A549 (cell line): ENCODE measurements around the gene AAR2. TPM values are rescaled to one million over a fixed set of nuclear protein-coding genes. Genes with fewer than 3 reads are reported as not detected.

ENCODE experiments used
- ATAC-seq, 2 experiments: fragments of 200-7000 bp in 1 of 2; fragments of >200 bp in 1 of 2; cut with Nextera tagmentation in 1 of 2; cut with Tn5 transposase in 1 of 2; 3 replicates each; pipeline versions ENCODE4 v1.8.0 to v1.9.1; 2018 to 2020; ENCODE audit warnings: mild to moderate bottlenecking in 1 of 2, moderate library complexity in 1 of 2
- CTCF ChIA-PET: fragments of 300-600 bp; sonication (Branson Sonifier 250); formaldehyde crosslinking; extraction: SDS; loops from one replicate; lab custom pipeline; 2021; ENCODE audit warnings: antibody characterized with exemption, inconsistent platforms; lab: Yijun Ruan, JAX
- POLR2A ChIA-PET: fragments of 350-600 bp; formaldehyde crosslinking; extraction: SDS; loops from one replicate; lab custom pipeline; 2021; ENCODE audit warnings: antibody characterized with exemption, inconsistent platforms; lab: Yijun Ruan, JAX
- DNase-seq, 2 experiments: peaks; one replicate each; pipeline versions ENCODE4 v3.0.0 to v3.0.0-alpha.2; 2011 to 2016; ENCODE audit warnings: low read depth in 1 of 2, low spot score in 1 of 2
- FAIRE-seq: peaks from 2 replicates; lab custom pipeline; 2011; peaks lifted over from hg19 to GRCh38; lab: Jason Lieb, UNC
- H3K27ac ChIP-seq, 2 experiments: fragments of >200 bp; sonication (Bioruptor Twin); formaldehyde crosslinking; 3 replicates each; pipeline ENCODE4 v1.5.1; 2016 to 2017
- H3K4me1 ChIP-seq: fragments of >200 bp; sonication (Bioruptor Twin); formaldehyde crosslinking; 3 replicates; pipeline ENCODE4 v1.6.1; 2016
- H3K4me2 ChIP-seq: fragments of >200 bp; sonication (Bioruptor Twin); formaldehyde crosslinking; 3 replicates; pipeline ENCODE4 v1.6.1; 2016
- H3K4me3 ChIP-seq: fragments of >200 bp; sonication (Bioruptor Twin); formaldehyde crosslinking; 3 replicates; pipeline ENCODE4 v1.5.1; 2016
- H3K9me3 ChIP-seq: fragments of >200 bp; sonication (Bioruptor Twin); formaldehyde crosslinking; 3 replicates; pipeline ENCODE4 v1.6.1; 2016
- BCL3 ChIP-seq: fragments of >200 bp; sonication (Bioruptor Twin); formaldehyde crosslinking; IDR thresholded peaks from 3 replicates; pipeline ENCODE4 v1.6.1; 2016
- CBX2 ChIP-seq: fragments of 200-600 bp; sonication (generic); IDR thresholded peaks from 2 replicates; pipeline ENCODE4 v1.6.1; 2016; ENCODE audit warnings: low read depth, mild to moderate bottlenecking, borderline replicate concordance
- CBX8 ChIP-seq: fragments of 200-600 bp; sonication (generic); IDR thresholded peaks from 2 replicates; pipeline ENCODE4 v1.6.1; 2016
- CEBPB ChIP-seq, 2 experiments: fragments of >200 bp in 1 of 2; sonication (Bioruptor Twin) in 1 of 2; formaldehyde crosslinking in 1 of 2; IDR thresholded peaks; 2 replicates each; pipeline ENCODE4 v1.6.1; 2012 to 2016
- ESRRA ChIP-seq: fragments of 150-350 bp; IDR thresholded peaks from 2 replicates; pipeline ENCODE4 v1.6.1; 2014; ENCODE audit warnings: mild to moderate bottlenecking, low read length, borderline replicate concordance
- FOSB ChIP-seq: fragments of 250-450 bp; sonication (Bioruptor Pico); IDR thresholded peaks from 2 replicates; pipeline ENCODE4 v1.5.0; 2020; ENCODE audit warnings: mild to moderate bottlenecking, moderate library complexity
- GATA3 ChIP-seq: IDR thresholded peaks from 2 replicates; pipeline ENCODE4 v1.6.1; 2012; ENCODE audit warnings: borderline replicate concordance
- HES2 ChIP-seq: fragments of >200 bp; sonication (Bioruptor Twin); formaldehyde crosslinking; IDR thresholded peaks from 2 replicates; pipeline ENCODE4 v1.6.1; 2016
- HEYL ChIP-seq: fragments of 250-450 bp; sonication (Bioruptor Pico); IDR thresholded peaks from 2 replicates; pipeline ENCODE4 v1.8.0; 2021; ENCODE audit warnings: mild to moderate bottlenecking, moderate library complexity
- HOXB13 ChIP-seq: fragments of 250-450 bp; sonication (Bioruptor Pico); IDR thresholded peaks from 2 replicates; pipeline ENCODE4 v1.5.0; 2020; ENCODE audit warnings: low read depth, mild to moderate bottlenecking, moderate library complexity
- JUN ChIP-seq, 2 experiments: fragments of >200 bp; sonication (Bioruptor Twin); formaldehyde crosslinking; IDR thresholded peaks; 2 replicates in 1 of 2; 3 replicates in 1 of 2; pipeline ENCODE4 v1.6.1; 2016 to 2017
- MAFK ChIP-seq: fragments of 450-650 bp; IDR thresholded peaks from 2 replicates; pipeline ENCODE4 v1.6.1; 2014; ENCODE audit not compliant: partially characterized antibody
- NFE2L2 ChIP-seq: fragments of 150-350 bp; conservative IDR thresholded peaks from 2 replicates; pipeline ENCODE4 v1.6.1; 2014; ENCODE audit warnings: low read length
- REST ChIP-seq: fragments of 200-600 bp; sonication (generic); IDR thresholded peaks from 2 replicates; pipeline ENCODE4 v1.6.1; 2016; ENCODE audit warnings: antibody characterized with exemption, mild to moderate bottlenecking, moderate library complexity
- RFX5 ChIP-seq: fragments of 450-650 bp; IDR thresholded peaks from 2 replicates; pipeline ENCODE4 v1.7.1; 2014; ENCODE audit warnings: antibody characterized with exemption, mild to moderate bottlenecking, moderate library complexity
- TFCP2L1 ChIP-seq: fragments of 250-450 bp; sonication (Bioruptor Pico); IDR thresholded peaks from 2 replicates; pipeline ENCODE4 v1.5.0; 2021; ENCODE audit warnings: mild to moderate bottlenecking
- ZC3H11A ChIP-seq: fragments of 450-650 bp; IDR thresholded peaks from 2 replicates; pipeline ENCODE4 v1.6.1; 2014; ENCODE audit warnings: antibody characterized with exemption, mild to moderate bottlenecking
- WGBS: methylation state at CpG from one replicate; pipeline ENCODE4 v1.1.6; 2017; ENCODE audit errors: missing lambda C conversion rate; 5-methylcytosine and 5-hydroxymethylcytosine counted together
- polyA plus RNA-seq, 4 experiments: library from polyadenylated mRNA; depleted of rRNA in 3 of 4; stranded (reverse); fragments of >200 nt; fragmentation: RNase III in 1 of 4; extraction: RNeasy Plus Mini Kit Qiagen cat#74134 plus additional on column Dnase treatment in 1 of 4; gene quantifications; 2 replicates in 3 of 4; 3 replicates in 1 of 4; pipeline ENCODE4 v1.2.3, GENCODE V29; 2011 to 2017

AAR2 gene
- polyA plus RNA-seq, 2 of the 4 experiments (the other 2 are of a cell fraction) = 26.8 to 29.2 TPM

DNA sequence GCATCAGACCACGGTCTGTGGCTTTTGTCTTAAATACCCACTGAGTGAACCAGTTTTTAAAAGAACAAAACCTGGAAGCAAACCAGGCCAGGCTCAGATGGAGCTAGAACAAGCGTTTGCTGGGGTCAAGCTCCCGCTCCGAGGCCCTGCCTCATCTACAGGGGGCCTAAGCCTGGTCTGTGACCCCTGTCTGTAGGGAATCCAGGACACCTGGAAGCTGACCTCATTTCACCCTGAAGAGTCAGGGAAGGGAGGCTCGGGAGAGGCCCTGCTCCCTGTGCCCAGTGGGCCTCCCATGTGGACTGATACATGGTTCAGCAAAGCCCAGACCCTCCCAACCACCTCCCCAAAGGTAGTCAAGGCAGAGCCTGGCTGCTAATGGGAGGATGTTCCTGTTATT, 43.1 kb downstream of the AAR2 start:
- no peaks in the 10 kb centered on the region for H3K4me1 ChIP-seq
- ATAC-seq (no peak), FAIRE-seq (no peak), DNase-seq (no peak)
- H3K27ac ChIP-seq = no peak overlapping the region
- CTCF ChIA-PET = interaction anchor here (0.9 to 6.1 kb wide), 6 partner anchors 11 to 164 kb away, joined by 3 to 29 read pairs (median 3); no protein-coding TSS in a partner anchor
- H3K9me3 ChIP-seq = no peaks in the 10 kb centered on the region
- no peak overlapping the region for H3K4me3 ChIP-seq
- WGBS = 49% methylated on average over 5 of the region's 5 CpGs
- TF ChIP-seq ZC3H11A = no peak
- TF ChIP-seq GATA3 = no peak
- TF ChIP-seq CBX8 = no peak
- no peak for TF ChIP-seq ESRRA
- no peak for TF ChIP-seq REST
- no peak for TF ChIP-seq TFCP2L1 (CRISPR knock-in tag)
- TF ChIP-seq BCL3 = no peak
- no peak for TF ChIP-seq CEBPB (IDR thresholded peaks at IDR 0.05)
- TF ChIP-seq RFX5 = no peak
- TF ChIP-seq JUN (IDR thresholded peaks at IDR 0.05) = no peak
- no peak for TF ChIP-seq MAFK
- TF ChIP-seq HOXB13 = no peak
- POLR2A ChIA-PET = no interaction called here
- H3K4me2 ChIP-seq = no peak overlapping the region

DNA sequence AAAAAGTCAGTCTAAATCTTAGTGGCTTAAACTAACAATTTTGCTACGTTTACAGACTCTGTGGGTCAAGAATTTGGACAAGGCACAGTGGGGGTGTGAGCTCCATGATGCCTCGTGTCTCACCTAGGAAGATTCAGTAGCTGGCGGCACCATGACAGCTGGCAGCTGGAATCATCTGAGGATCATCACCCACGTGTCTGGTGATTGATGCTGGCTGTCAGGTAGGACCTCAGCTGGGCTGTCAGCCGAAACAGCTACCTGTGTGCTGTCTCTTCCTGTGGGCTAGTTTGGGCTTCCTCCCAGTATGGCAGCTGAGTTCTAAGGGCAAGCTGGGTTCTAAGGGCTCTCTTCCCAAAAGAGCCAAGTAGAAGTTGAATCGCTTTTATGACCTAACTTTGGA, 43.5 kb downstream of the AAR2 start:
- Histone ChIP-seq H3K9me3 (no peaks in the 10 kb centered on the region), H3K27ac (no peak overlapping the region), H3K4me3 (no peak overlapping the region), H3K4me2 (no peak overlapping the region), H3K4me1 (no peaks in the 10 kb centered on the region)
- DNase-seq (no peak), FAIRE-seq (no peak), ATAC-seq (no peak)
- ChIA-PET CTCF (interaction anchor here (0.9 to 6.1 kb wide), 4 partner anchors 23 to 159 kb away, joined by 3 to 29 read pairs (median 4); no protein-coding TSS in a partner anchor), POLR2A (no interaction called here)
- WGBS = 24% methylated on average over 5 of the region's 6 CpGs
- TF ChIP-seq CBX2 = no peak
- no peak for TF ChIP-seq NFE2L2
- TF ChIP-seq FOSB (CRISPR knock-in tag) = no peak
- TF ChIP-seq HEYL (CRISPR knock-in tag) = no peak

DNA sequence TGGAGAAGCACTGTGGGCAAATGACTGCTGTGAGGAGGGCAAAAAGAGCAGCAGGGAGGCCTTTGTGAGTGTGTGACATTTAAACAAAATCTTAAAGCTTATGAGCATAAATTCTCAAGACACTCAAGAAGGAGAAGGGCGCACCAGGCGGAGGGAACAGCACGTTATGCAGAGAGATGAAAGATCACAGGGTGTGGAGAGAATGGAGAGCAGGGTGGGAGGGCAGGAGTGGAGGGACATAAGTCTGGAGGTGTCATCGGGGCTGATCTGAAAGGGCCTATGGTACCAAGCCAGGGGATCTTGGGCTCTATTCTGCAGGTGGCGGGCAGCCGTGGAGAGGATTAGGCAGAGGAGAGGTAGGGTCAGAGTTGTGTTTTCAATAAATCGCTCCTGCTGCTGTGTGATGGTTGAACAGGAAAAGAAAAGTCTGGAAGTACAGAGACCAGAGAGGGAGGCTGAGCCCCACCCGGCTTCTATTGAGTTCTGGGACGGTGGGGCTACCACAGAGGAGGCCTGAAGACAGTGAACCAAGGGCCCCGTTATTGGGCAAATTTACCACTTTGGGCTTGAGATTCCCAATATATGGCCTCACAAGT, 45.6 kb downstream of the AAR2 start:
- no peak overlapping the region for H3K4me2 ChIP-seq
- H3K27ac ChIP-seq = no peak overlapping the region
- WGBS = 47% methylated on average over 10 of the region's 10 CpGs
- no peak for TF ChIP-seq HES2
- no peaks in the 10 kb centered on the region for H3K4me1 ChIP-seq
- no peaks in the 10 kb centered on the region for H3K9me3 ChIP-seq
- CTCF ChIA-PET = interaction anchor here (1.0 to 6.1 kb wide), 2 partner anchors 9 to 157 kb away, joined by 3 to 29 read pairs; no protein-coding TSS in a partner anchor
- H3K4me3 ChIP-seq = no peak overlapping the region
- FAIRE-seq = no peak
- no peak for DNase-seq
- POLR2A ChIA-PET = no interaction called here
- ATAC-seq = no peak; a peak in 1 of 6 replicates
